BJ (cell line): ENCODE data around the gene STAM2. TPM values are rescaled to one million over a fixed set of nuclear protein-coding genes. Genes with fewer than 3 reads are reported as not detected.
A peak's percentile ranks its signal among the peaks of the same experiment; 100 is the strongest.
"Not testable (repeated sequence)": the region's sequence is repeated elsewhere in the genome, so short reads cannot be mapped to it uniquely, and the experiment has no call there.

Experiments
- CTCF ChIA-PET: fragments of 350-600 bp; formaldehyde crosslinking; extraction: SDS; loops from one replicate; lab custom pipeline; 2021; ENCODE audit warnings: antibody characterized with exemption, inconsistent platforms; lab: Yijun Ruan, JAX
- POLR2A ChIA-PET: fragments of 300-600 bp; sonication (Branson Sonifier 250); formaldehyde crosslinking; extraction: SDS; loops from one replicate; lab custom pipeline; 2021; ENCODE audit warnings: antibody characterized with exemption; lab: Charles Lee
- DNase-seq: peaks from one replicate; pipeline ENCODE4 v3.0.0-alpha.2; 2011; ENCODE audit warnings: low read depth
- H3K27me3 ChIP-seq: 2 replicates; pipeline ENCODE4 v1.6.0; 2011; ENCODE audit warnings: low read length; ENCODE audit not compliant: control insufficient read depth, insufficient read depth
- H3K36me3 ChIP-seq: 2 replicates; pipeline ENCODE4 v1.5.1; 2011; ENCODE audit warnings: low read length; ENCODE audit not compliant: control insufficient read depth, insufficient read depth
- H3K4me3 ChIP-seq: 2 replicates; pipeline ENCODE4 v1.5.1; 2011; ENCODE audit warnings: low read depth, mild to moderate bottlenecking, control low read depth, low read length
- polyA plus RNA-seq: library from polyadenylated mRNA; depleted of rRNA; stranded (reverse); fragments of >200 nt; gene quantifications from 2 replicates; pipeline ENCODE4 v1.2.3, GENCODE V29; 2011
- TF ChIP-seq, protein P1 (sequence below): IDR thresholded peaks from 2 replicates; pipeline ENCODE4 v1.5.1; 2011; ENCODE audit warnings: low read depth, mild to moderate bottlenecking, control low read depth, inconsistent platforms, low read length, moderate library complexity; ENCODE audit not compliant: insufficient read depth

STAM2 gene
- polyA plus RNA-seq, 1 experiment = 12.4 TPM

DNA sequence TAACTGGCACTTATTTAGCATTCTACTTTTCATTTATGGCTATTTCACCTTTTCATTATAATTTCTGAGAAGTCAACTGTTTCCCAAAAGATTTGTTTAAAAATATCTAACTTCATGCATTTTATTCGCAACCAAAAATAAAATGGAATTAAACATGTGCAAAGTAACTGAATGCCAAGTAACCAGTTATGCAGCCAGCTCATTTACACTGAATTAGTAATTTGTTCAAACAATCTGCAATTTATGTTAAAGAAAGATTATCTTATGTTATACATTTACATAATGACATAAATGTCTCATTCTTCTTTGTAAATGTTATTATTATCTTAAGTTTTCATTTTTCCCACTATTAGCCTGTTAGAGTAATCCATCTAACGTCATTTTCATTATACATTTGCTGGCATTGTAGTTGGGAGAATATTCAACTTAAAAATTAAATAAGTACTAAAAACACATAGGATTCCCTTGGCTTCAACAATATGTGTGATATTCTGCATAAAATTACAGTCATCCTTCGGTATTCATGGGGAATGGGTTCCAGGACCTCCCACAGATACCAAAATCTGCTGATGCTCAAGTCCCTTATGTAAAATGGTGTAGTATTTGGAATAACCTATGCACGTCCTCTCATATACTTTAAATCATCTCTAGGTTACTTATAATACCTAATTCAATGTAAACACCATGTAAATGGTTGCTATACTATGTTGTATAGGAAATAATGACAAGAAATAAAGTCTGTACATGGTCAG lies 43.7 kb upstream of the STAM2 start:
- Histone ChIP-seq H3K4me3 (no peak overlapping the region), H3K36me3 (no peaks in the 10 kb centered on the region), H3K27me3 (no peaks in the 10 kb centered on the region)
- TF ChIP-seq, protein P1, sequence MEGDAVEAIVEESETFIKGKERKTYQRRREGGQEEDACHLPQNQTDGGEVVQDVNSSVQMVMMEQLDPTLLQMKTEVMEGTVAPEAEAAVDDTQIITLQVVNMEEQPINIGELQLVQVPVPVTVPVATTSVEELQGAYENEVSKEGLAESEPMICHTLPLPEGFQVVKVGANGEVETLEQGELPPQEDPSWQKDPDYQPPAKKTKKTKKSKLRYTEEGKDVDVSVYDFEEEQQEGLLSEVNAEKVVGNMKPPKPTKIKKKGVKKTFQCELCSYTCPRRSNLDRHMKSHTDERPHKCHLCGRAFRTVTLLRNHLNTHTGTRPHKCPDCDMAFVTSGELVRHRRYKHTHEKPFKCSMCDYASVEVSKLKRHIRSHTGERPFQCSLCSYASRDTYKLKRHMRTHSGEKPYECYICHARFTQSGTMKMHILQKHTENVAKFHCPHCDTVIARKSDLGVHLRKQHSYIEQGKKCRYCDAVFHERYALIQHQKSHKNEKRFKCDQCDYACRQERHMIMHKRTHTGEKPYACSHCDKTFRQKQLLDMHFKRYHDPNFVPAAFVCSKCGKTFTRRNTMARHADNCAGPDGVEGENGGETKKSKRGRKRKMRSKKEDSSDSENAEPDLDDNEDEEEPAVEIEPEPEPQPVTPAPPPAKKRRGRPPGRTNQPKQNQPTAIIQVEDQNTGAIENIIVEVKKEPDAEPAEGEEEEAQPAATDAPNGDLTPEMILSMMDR = no peak
- CTCF ChIA-PET = no interaction called here
- POLR2A ChIA-PET = no interaction called here
- DNase-seq = no peak

DNA sequence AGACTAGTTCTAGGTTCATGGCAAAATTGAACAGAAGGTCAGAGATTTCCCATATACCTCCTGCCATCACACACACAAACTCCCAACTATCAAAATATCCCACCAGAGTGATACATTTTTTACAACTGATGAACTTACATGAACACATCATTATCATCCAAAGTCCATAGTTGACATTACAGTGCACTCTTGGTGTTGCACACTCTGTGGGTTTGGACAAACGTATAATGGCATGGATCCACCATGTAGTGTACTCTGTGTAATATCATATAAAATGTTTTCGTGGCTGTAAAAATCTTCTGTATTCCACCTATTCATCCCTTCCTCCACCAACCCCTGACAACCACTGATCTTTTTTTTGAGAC lies 25.9 kb upstream of the STAM2 start:
- POLR2A ChIA-PET = interaction anchor here (0.6 kb wide), 1 partner anchor 93 kb away, joined by 14 read pairs; no protein-coding TSS in a partner anchor
- Histone ChIP-seq H3K36me3 (no peaks in the 10 kb centered on the region), H3K27me3 (no peaks in the 10 kb centered on the region), H3K4me3 (no peak overlapping the region)
- TF ChIP-seq, protein P1 = no peak
- CTCF ChIA-PET = interaction anchor here (1.5 kb wide), 1 partner anchor 426 kb away, joined by 3 read pairs; no protein-coding TSS in a partner anchor
- no peak for DNase-seq

DNA sequence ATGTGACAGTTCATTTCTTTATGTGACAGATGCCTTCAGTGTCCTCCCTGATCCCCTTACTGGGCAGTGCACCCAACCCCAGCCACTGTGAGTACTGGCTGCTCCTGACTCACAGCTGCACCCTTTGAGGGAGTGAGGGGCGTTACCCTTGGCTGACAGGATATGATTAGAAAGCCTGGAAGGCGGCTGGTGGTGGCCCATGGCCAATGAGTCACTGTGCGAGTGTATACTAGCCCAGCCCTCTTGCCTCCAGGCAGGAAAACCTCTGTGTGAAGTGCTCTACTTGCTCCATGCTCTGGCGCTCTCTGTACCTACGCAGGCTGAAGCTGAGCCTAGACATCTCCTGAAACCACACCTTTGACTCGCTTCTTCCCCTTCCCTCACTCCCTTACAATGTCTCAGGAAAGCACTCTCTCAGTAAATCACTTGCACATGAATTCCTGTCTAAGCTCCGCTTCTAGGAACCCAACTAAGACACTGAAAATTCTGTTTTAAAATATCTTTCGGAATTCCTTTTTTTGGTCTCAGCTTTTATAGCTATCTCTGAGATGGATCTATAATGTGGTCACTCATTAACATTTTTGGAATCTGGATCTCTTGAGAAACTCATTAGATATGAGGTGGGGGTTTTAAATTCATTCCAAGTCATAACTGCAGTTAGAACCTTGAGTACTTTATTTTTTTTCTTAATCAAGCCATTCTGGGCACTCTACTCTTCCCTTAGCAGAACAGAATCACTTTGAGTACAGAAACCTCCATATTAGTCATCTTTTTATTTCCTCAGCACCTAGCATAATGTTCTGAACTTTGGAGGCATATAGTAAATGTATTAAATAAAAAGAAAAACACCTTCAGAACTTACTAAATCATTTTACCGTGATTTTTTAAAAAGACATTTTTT lies 25.3 kb upstream of the STAM2 start:
- TF ChIP-seq, protein P1 = no peak
- CTCF ChIA-PET = interaction anchor here (0.8 to 1.5 kb wide), 3 partner anchors 14 to 427 kb away, joined by 3 read pairs; no protein-coding TSS in a partner anchor
- Histone ChIP-seq H3K36me3 (no peaks in the 10 kb centered on the region), H3K27me3 (no peaks in the 10 kb centered on the region), H3K4me3 (peak overlapping the region; percentile 10)
- DNase-seq = peak; percentile 93
- POLR2A ChIA-PET = interaction anchor here (0.5 to 0.6 kb wide), 2 partner anchors 93 to 98 kb away, joined by 5 to 14 read pairs; no protein-coding TSS in a partner anchor

DNA sequence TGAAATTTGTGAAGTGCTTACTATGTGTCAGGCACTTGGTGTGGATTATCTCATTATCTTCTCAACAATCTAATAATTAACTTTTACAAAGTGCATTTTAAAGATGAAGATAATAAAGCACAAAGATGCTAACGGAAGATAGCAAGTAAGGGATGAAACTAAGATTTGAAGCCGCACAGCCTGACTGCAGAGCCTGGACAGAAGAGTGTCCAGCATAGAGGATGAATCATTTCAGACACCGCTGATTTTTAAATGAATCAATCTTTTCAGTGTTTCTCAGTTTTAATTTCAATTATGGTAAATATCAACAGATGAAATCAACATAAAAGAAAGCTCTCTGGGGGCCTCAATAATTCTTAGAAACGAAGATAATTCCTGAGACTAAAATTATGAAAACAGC lies 24.5 kb upstream of the STAM2 start:
- no peaks in the 10 kb centered on the region for H3K36me3 ChIP-seq
- no peak overlapping the region for H3K4me3 ChIP-seq
- no peaks in the 10 kb centered on the region for H3K27me3 ChIP-seq
- ChIA-PET POLR2A (no interaction called here), CTCF (interaction anchor here (0.8 to 1.5 kb wide), 3 partner anchors 13 to 428 kb away, joined by 3 read pairs; no protein-coding TSS in a partner anchor)
- DNase-seq = no peak
- TF ChIP-seq, protein P1 = no peak

DNA sequence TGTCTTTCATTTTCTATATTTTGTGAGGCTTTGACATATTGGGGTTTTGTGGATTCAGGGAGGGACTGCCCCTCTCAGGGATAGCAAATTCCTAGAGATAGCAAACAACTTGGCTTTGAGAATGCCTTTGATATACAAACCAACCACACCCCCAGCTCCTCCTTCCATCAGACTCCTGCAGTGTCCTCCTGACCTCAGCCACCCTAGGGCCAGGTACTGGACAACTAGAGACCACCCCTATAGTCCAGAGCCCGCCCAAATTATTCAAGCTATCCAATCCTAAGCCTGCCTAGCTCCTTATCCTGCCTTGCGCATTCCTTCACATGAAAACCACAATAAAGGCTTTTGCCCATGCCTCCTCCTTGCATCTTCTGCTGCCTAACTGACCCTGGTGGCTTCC lies 22.9 kb upstream of the STAM2 start:
- Histone ChIP-seq H3K4me3 (no peak overlapping the region), H3K27me3 (no peaks in the 10 kb centered on the region), H3K36me3 (no peaks in the 10 kb centered on the region)
- no peak for DNase-seq
- POLR2A ChIA-PET = no interaction called here
- CTCF ChIA-PET = interaction anchor here (3.9 kb wide), 1 partner anchor 437 kb away, joined by 15 read pairs; no protein-coding TSS in a partner anchor
- TF ChIP-seq, protein P1 = no peak

DNA sequence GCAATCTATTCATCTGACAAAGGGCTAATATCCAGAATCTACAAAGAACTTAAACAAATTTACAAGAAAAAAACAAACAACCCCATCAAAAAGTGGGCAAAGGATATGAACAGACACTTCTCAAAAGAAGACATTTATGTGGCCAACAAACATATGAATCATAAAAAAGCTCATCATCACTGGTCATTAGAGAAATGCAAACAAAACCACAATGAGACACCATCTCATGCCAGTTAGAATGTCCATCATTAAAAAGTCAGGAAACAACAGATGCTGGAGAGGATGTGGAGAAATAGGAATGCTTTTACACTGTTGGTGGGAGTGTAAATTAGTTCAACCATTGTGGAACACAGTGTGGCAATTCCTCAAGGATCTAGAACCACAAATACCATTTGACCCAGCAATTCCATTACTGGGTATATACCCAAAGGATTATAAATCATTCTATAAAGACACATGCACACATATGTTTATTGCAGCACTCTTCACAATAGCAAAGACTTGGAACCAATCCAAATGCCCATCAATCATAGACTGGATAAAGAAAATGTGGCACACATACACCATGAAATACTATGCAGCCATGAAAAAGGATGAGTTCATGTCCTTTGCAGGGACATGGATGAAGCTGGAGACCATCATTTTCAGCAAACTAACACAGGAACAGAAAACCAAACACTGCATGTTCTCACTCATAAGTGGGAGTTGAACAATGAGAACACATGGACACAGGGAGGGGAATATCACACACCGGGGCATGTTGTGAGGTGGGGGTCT lies 22.1 kb upstream of the STAM2 start:
- CTCF ChIA-PET = interaction anchor here (3.9 kb wide), 1 partner anchor 438 kb away, joined by 15 read pairs; no protein-coding TSS in a partner anchor
- POLR2A ChIA-PET, H3K4me3 ChIP-seq, DNase-seq, H3K36me3 ChIP-seq, H3K27me3 ChIP-seq: not testable (repeated sequence)
